ENCODE data around the gene CLDN19.
"Not testable (repeated sequence)": the region's sequence is repeated elsewhere in the genome, so short reads cannot be mapped to it uniquely, and the experiment has no call there.

Gene CLDN19

DNA sequence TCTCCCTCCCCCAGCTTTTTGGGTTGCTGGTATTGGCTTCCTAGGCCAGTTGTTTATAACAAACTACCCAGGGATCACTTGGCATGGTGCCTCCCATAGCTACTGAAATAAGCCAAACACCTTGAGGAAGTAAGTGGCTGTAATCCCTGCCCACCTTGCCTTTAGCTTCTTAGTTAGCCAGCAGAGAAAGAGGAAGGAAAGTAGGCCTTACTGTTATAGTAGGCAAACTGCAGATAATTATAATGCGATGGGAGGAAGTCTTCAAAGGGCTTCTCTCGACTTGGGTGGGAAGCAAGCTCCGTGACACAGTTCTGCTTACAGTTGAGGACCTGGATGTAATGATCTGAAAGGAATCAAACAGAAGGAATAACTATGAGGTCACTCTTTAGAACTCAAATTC lies 18.6 kb upstream of the CLDN19 start:
- DNase-seq: no peak

DNA sequence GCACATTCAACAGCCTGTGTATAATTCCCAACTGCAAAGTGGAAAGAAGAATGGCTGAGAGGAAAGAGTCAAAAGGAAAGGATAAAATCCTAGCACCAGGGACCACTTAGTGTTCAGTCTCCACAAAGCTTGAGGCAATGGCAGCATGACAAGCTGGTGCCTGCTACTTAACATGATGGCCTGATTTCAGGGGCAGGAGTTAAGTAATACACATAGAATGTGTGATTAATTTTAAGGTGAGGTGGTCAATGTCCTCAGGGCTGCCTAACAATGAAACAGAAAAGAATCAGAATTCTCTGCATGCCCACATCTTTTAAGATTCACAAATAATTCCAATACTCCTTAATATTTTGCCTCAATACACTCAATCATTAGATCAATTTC lies 17.8 kb upstream of the CLDN19 start:
- no peak for DNase-seq

DNA sequence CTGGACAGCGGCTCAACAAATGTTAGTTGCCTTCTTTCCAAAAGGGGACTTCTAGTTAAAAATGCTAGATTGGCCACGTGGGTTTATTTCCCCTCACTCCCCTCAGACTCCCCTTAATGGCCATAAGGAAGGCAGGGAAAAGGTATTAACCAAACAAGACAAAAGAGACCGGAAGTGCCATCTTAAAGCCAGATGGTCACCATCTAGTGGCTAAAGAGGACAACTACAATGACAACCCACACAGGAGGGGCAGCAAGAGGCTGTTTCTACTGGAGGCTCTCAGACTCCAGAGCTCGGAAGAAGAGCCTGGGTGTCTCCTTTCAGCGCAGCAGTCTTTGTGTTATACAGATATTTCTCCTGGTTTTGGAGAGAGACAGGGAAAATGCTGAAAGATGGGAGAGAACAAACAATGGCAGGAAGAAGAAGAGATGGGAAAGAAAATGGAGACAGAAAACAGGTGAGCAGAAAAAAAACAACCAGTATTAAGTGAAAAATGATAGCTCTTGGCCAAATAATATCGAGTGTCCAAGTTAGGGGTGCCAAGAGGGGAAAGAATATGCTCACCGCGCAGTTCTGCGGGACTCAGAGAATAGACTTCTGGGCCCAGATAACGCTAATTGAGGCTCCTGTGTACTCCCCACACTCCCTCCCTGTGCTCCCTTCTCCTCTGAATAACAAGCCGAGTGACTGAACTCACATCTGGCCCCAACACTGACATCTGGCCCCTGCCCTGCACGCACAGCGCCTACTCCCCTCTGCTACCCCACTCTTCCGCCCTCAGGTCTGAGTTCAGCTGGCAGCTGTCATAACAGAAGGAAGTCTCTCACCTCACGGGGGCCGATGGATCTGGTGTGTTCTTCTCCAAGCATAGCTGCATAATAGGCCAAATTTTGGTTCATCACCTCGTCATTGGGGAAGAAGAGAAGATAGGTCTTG lies 17.2 kb upstream of the CLDN19 start:
- peak; percentile 48 for DNase-seq

DNA sequence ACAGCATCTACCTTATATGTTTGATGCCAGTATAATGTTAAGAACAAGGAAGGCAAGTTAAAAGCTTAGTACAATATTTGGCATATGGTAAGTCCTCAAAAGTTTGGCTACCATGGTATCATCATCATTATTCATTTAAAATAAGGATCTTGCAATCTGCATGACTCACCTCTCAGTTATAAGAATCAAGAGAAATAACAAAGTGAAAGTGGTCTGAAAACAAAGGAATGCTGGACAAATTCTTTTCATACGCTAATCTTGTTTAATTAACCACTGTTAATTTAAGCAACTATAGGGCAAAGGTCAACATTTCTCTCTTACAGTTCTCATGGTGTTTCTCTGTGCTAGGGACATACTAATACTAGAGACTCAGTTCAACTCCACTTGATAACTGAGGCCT lies 13.0 kb upstream of the CLDN19 start:
- DNase-seq: no peak

DNA sequence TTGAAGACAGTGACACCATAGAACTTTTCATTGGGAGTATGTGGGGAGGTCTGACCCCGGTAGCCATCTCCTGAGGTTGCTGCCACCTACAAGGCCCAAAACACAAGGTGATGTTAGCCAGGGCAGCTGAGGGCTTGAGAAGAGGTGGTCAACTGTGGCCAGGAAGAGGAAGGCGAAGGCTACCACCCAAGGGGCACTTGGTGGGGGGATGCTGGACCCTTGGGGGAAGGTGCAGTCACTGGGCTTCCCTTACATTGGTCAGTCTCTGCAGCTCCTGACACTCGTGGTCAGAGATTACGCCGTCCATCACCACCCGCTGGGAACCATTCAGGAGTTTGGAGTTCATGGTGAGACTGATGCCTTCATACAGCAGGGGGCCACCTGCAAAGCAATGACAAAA lies 12.2 kb upstream of the CLDN19 start:
- DNase-seq: no peak

DNA sequence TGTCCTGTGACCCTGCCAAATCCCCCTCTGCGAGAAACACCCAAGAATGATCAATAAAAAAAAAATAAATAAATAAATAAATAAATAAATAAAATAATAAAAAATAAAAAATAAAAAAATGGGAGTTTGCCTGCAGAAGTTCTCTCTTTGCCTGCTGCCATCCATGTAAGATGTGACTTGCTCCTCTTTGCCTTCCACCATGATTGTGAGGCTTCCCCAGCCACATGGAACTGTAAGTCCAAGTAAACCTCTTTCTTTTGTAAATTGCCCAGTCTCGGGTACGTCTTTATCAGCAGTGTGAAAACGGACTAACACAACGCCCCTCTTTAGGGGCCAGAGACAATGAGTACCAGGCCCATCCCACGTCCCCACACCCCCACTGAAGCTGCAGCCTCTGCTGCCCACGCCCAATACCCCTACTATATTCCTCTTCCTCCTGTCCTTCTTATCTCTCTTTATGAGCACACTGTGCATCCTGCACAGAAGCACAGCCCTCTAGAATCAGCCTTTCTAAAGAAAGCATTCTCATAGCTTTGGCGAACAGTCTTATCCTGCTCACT lies 11.6 kb upstream of the CLDN19 start:
- not testable (repeated sequence) for DNase-seq

DNA sequence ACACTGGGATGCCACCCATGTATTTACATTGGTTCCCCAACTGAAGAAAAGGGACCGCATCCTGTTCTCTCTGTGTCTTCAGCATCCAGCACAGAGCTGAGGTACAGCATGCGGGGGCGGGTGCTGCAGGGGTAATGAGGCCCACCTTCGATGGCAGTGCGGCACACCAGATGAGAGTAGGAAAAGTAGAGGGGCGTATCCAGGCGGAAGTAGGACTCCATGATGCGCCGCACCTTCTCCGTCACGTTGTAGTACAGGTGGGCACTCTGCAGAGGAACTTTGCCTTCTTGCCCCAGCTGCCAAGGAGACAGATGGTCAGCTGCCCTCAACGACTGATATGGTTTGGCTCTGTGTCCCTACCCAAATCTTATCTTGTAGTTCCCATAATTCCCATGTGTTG lies 10.0 kb upstream of the CLDN19 start:
- no peak for DNase-seq

DNA sequence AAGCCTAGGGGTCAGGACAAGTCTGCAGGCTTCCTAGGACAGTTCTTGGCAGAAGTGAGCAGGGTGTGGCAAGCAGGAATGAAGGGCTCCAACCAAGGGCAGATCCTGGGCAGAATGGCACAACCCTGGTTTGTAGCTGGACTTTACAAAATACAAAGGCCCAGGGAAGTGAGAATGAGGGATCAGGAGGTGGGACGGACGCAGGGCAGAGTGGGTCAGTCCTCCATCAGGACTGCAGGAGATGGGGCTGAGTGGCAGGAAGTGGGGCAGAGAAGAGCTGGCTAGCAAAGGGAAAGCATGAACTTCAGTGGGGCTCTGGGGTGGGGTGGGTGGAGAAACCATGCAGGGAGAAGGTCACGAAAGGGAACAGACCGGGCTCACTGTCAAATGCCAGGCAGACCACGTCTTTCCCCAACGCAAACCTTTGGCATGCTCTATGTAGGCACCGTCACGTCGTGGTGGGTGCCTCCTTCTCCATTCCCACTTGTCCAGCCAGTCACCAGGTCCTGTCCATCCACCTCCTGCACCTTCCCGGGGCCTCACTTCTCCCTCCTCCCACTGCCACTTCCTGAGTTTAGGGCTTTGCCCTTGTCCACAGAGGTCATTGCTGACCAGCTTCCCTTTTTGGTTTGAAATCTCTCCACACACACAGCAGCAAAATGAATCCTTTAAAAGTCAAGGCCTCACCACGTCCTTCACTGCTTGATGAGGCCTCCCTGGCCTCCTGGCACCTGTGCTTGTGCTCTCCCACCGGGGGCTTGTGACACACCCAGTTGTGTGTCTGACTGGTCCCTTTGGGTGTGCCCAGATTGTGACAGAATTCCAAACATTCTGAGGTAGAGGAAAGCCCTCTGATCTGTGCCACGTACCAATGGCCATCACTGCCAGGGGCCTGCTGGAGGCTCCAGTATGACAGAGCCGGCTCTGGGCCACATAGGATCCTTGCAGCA lies 8.7 kb upstream of the CLDN19 start:
- no peak for DNase-seq

DNA sequence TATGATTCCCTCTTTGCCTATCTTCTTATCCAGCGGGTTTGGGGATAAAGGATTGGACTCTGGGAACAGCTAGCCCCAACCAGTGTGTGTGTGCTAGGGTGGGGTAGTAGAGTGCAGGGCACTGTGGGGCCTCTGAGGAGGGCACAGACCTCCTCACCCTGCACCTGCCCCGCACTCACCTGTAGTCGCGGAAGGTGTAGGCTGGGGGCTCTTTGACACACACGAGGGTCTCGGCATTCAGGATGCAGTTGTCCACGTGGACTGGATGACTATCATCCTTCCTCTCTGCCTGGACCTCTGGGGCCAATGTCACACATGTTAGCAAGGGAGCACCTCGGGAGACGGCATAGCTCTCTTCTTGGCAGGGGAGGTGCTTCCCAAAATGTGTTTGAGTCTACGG lies 8.0 kb upstream of the CLDN19 start:
- DNase-seq: no peak

DNA sequence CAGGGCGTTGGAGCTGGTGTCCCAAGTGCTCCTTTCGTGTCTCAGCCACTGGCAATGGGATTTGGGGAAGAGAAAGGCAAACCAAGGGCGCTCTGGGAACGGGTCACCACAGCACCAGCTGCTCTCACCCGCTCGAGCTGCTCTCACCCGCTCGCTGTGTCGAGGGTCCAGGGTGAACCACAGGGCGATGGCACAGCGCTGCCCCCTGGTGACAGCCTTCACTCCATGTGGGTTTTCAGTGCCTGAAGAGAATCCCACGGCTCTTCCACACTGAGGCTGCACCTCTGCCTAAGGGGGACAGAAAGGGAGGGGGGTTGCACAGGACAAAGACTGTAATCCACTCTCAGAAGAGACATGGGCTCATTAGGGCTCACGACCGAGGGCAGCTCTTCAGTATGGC lies 7.1 kb upstream of the CLDN19 start:
- DNase-seq: peak; percentile 45

DNA sequence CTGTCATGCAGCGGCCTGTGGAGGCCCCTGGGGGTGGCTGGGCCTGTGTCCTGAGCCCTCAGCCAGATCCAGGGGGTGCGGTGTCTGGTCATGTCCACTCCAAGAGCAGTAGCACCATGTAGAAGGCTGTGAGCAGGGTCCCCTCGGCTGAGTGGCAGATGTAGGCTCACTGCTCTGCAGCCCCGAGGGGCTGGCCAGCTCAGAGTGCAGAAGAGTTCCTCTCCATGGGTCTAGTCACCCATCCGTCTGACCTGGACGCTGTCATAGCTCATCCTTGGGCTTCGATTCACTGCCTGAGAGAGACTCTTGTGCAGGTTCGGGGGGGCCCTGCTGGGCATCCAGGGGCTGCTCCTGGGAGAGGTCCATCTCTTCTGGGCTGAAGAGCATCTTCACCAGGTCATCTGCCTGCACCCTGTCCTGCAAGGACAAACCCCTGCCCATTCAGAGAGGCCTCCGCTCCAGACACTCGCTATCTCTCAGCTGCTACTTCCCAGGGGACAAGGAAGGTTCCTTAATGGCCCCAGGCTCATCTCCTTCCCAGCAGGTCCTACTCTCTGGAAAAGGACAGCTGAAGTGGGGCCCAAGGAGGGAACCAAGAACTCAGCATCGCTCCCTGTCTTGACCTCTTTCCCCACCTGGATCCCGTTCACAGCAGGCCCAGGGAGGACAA lies 6.5 kb upstream of the CLDN19 start:
- DNase-seq: no peak

DNA sequence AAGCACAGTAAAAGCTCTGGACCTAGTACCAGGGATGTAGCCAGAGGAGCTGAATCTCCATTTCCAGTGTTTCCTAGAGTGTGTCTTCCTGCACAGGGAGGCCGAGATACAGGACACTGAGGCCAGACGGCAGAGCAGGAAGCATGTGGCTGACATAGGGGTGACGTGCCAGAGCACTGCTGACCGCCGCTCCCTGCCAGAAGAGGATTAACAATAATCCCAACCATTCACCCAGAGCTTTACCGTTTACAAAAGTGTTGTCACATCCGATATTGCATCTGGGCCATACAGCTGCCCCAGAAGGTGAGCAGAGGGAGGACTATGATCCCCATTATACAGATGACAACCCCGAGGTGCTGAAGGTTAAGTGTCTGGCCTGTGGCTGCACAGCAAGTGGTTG lies 5.8 kb upstream of the CLDN19 start:
- DNase-seq: no peak

DNA sequence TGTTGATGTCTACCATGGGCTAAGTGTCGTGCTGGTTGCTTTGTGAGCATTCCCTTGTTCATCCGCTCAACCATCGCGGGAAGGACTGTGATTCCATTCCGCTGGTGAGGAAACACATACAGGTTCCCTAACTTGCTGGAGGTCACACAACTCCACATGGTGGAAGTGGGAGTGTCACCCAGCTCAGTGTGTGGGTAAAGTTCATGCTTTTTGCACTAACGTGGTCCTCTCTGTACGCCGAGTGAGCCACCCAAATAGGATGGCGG lies 4.0 kb upstream of the CLDN19 start:
- no peak for DNase-seq

DNA sequence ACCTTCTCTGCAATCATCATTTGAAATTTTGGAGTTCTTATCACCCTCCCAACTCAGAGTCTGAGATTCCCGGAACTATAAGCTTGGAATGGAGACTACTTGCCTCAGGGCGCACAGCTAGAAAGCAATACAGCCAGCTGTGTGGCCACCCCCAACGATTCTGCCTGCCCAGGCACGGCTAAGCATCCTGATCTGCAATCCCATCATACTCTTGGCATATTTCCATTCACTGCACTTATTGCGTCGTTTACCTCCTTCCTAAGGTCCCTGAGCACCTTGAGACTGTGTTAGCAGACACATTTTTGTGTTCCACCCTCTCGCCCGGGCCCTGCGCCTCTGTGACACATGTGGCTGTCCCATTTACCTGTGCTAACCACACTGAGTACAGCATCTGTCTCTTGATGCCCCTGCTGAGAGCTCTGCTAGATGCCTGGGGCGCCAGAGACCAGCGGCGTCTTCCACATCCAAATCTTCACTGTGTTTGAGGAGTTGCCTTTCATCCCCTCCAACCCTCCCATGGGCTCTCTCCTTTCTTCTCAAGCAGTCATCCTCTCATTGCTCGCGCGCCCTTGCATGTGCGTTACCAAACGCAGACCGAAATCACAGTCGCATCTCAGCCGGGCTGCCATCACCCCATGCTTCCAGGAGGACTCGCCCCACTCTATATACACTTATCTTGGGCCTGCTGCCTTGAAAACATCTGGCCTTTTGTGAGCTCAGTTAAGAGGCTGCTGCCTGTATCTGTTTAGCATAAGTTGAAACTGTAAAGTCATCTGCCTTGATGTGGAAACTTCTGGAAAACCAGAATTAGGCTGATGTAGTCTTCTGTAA lies 3.5 kb upstream of the CLDN19 start:
- DNase-seq: no peak

DNA sequence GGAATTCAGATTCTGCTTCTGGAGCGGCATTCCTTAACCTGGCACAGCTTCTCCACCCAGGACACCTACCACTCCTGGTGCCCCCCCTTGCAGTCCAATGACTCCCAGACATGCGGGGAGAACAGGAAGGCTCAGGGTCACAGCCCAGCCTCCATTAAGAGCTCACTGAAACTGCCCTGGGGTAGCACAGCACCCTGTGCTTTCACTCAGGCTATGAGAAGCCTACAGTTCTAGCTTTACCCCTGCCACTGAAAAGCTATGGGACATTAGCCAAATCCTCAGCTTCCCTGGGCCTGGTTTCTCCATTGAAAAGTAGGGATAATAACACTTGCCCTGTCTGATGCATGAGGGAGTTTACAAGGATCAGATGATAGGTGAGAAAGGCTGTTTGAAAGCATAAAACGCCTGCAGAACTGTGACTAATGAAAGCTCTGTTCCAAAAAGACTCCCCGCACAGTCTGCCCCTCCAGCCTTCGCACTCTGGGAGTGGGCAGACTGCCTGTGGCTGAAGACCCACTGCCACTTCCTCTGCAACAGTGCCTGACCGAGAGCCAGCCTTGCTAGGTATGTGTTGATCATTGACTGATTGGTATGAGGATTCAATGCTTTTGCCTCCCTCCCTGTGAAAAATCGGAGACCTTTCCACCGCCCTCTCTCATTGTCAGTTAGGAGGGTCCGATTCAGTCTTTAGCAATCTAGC lies 2.7 kb upstream of the CLDN19 start:
- DNase-seq: no peak

DNA sequence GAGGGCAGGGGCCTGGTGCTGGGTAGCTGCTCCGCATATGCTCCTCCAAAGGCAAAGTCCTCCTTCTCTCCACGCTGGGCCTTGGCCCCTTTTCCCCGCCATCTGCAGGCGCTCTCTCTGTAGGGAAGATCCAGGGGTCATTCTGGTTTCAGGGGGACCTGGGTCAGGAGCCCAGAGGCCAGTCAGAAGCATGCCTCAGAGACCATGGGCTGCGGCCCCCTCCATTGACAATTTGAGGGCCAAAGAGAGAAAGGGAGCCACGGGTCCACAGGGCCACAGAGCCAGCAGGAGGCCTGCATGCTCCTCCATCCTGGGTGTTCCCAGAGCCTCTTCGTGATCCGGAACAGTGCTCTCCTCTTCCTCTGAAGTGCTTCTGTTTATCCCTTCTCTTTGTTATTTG lies 2.1 kb upstream of the CLDN19 start:
- DNase-seq: no peak

DNA sequence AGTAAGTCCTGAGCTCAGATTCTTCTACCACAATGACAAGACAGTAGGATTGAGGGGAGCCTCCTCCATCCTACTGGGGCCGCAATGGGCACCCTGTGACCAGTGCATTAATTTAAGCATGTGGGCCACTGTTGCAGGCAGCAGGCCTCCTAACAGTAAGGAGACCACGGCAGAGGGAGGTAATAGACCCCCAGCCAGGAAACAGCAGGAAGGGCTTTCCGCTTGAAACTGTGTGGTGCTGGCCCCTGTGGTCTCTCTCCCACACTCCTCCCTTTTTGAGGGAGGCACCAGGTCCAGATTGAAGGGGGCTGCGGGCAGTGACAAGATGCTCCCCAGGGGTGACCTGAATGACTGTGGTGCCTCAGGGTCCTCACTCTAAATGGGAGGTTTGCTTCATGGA lies 1.7 kb upstream of the CLDN19 start:
- DNase-seq: no peak

DNA sequence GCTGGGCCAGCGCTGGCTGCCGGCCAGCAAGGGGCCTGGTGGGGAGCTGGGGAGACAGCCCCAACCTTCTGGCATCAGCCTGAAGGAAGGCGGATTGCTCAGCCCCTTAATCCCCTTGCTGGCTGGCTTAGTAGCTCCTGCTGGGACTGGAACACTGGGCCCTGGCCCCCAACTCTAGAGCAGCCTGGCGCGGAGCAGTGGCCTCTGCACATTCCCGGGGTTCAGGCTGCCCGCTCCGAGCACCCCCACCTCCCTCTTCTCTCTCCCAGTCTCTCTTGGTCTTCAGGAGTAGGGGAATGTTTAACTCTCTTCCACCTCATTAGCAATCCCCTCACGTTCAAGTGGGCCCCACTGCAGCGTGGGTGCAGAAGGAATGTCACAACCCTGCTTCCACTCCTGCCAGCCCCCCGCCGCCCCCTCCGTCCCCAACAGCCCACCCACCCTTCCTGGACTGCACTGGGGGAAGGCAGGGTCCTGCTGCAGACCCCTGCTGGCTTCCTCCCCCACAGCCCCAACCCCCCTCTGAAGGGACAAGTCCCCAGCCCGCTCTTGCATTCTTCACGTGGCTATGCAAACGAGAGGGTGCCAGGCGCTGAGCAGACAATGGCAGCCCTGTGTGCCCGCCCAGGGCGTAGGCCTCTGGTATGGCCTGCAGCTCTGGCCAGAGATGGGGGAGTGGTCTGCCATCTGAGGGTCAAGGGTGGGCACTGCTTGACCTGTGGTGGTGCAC lies 980 bp upstream of the CLDN19 start:
- no peak for DNase-seq

DNA sequence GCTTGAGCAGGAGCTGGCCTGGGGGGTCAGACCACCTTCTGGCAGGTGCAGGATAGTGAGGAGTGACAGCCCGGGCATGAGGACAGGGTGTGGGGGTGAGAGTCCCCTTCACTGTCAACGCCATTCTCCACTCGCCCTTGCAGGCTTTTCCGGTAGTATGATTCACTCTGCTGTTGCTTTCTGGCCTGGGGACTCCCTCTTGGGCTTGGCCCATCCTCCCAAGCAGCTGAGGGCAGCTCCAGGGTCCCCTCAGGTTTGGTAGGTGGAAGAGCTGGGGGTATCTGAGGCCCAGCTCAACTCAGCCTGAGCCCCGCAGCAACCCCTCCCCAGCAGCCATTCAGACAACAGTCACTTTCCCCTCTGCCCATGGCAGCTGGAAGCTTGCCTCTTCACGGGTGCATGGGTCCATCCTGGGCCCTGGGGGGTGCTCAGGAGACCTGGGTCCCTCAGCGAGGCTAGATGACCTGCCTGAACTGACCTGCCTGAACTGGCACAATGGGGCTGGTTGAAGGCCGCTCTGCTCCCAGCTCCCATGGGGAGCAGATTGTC lies 1.3 kb downstream of the CLDN19 start:
- no peak for DNase-seq

DNA sequence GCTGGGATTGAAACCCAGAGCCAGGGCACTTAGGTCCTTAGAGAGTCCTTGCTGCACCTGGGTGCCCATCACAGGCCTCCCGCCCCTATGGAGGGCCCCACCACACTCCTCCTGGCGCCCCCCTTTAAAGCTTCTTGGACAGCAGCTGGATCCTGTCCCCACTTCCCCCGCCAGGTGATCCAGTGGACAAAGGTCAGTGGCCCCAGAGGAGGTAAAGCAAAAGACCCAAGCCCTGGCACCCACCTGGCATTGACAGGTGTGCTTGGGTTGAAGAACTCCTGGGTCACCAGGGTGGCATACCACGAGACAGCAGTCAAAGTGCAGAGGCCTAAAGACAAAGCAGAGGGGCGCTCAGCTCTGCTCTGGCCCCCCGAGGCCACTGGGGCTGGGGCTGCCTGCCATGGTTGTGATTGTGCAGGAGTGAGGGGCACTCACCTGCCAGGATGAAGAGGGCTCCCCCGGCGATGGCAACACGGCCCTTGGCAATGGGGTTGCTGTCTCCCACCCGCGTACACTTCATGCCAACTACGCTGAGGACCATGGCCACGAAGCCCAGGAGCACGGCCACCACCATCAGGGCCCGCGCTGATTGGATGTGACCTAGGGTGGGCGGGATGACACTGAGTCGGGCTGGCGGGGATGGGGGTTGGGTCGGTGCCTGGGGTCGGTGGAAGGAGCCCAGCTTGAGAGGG lies 1.9 kb downstream of the CLDN19 start:
- no peak for DNase-seq
